ENCODE results near the gene KRTAP4-16. TPM values are rescaled to one million over a fixed set of nuclear protein-coding genes. Genes with fewer than 3 reads are reported as not detected.
"Not testable (repeated sequence)": the region's sequence is repeated elsewhere in the genome, so short reads cannot be mapped to it uniquely, and the experiment has no call there.

Gene KRTAP4-16
- total RNA-seq, 1 experiment from 2014 or later = not detected

DNA sequence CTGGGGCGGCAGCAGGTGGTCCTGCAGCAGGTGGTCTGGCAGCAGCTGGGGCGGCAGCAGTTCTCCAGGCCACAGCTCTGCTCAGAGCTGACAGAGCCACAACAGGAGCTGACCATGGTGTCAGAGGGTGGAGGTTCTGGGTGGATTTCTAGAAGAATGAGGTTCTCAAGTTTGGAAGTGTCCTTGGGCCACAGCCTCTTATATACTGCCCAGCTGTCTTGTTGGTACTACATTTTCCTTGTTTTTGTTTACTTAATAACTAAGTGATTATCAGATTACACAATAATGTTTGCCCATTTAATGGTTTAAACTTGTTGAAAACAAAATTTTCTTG, 47.6 kb upstream of the KRTAP4-16 start, which contains the start of gene KRTAP4-5:
Gene KRTAP4-5, minus strand, starts transcription at position 174 of the 334 bp plus-strand sequence. Its CDS starts 58 bp downstream, at position 116.
- H3K4me2 ChIP-seq (ENCODE audit: insufficient read depth, insufficient read length, low read length) = no peak within 1 kb of the TSS
- Mint-ChIP-seq H3K9me3 (peaks cover 0 to 2% of the 10 kb centered on the region in 2 experiments; a peak in 1 of 5 replicates), H3K36me3 (ENCODE audit: insufficient read depth in 1 of 3, low read depth in 3 of 3) (peaks cover 0 to 4% (median 2%) of the 10 kb centered on the region in 3 experiments; a peak in 3 of 7 replicates), H3K4me1 (peaks cover 2 to 13% of the 10 kb centered on the region in 2 experiments), H3K4me3 (no peak within 1 kb of the TSS), H3K27me3 (ENCODE audit: low read depth) (no peaks in the 10 kb centered on the region), H3K27ac (0 out of 7 replicates have a peak within 1 kb of the TSS, but pooled peaks of 1 of the 3 experiments have one; percentile 55)
- no CpG with 5 or more reads among the region's 2 CpGs for whole genome bisulfite sequencing (ENCODE audit: extremely low coverage, insufficient read length, low lambda C conversion rate)
- H4K20me1 ChIP-seq (ENCODE audit: control insufficient read depth, insufficient read depth, insufficient read length) = no peaks in the 10 kb centered on the region
- H2BK20ac ChIP-seq (ENCODE audit: low read depth, low read length, poor library complexity, severe bottlenecking) = no peak within 1 kb of the TSS
- H3K4me1 ChIP-seq (ENCODE audit: insufficient read depth, low read length) = no peaks in the 10 kb centered on the region
- no peaks in the 10 kb centered on the region for H3K9me3 ChIP-seq (ENCODE audit: control insufficient read depth, low read depth, low read length)
- H3K18ac ChIP-seq (ENCODE audit: insufficient read length, low read depth, low read length) = no peak within 1 kb of the TSS
- H3K79me2 ChIP-seq (ENCODE audit: insufficient read depth, low read length) = no peaks in the 10 kb centered on the region
- H3K79me1 ChIP-seq (ENCODE audit: insufficient read depth, low read depth, low read length, poor library complexity, severe bottlenecking) = no peaks in the 10 kb centered on the region
- H2AFZ ChIP-seq (ENCODE audit: low read length) = no peak within 1 kb of the TSS
- no peaks in the 10 kb centered on the region for H3K23me2 ChIP-seq (ENCODE audit: insufficient read length, low read depth, low read length, poor library complexity, severe bottlenecking)
- H3K4ac ChIP-seq (ENCODE audit: low read depth, low read length) = no peak within 1 kb of the TSS
- DNase-seq = no peak
- no peak within 1 kb of the TSS for H4K8ac ChIP-seq (replicated peaks; ENCODE audit: insufficient read length, low read depth, low read length)
- H4K5ac ChIP-seq (ENCODE audit: insufficient read length, low read depth, low read length) = no peak within 1 kb of the TSS
- H2BK120ac ChIP-seq (ENCODE audit: low read depth, low read length, poor library complexity, severe bottlenecking) = no peak within 1 kb of the TSS
- no peak within 1 kb of the TSS for H2BK12ac ChIP-seq (ENCODE audit: insufficient read length, low read depth, low read length)
- no peak within 1 kb of the TSS for H3K9ac ChIP-seq (ENCODE audit: extremely low read depth, insufficient read length, low read length)
- no peak within 1 kb of the TSS for H2BK5ac ChIP-seq (ENCODE audit: insufficient read length, low read length)
- H2AK5ac ChIP-seq (ENCODE audit: insufficient read length, low read length) = no peak within 1 kb of the TSS
- no peak within 1 kb of the TSS for H3K56ac ChIP-seq (ENCODE audit: insufficient read length, low read depth, low read length)
- no peak within 1 kb of the TSS for H3T11ph ChIP-seq (ENCODE audit: low read length)
- H3K27ac ChIP-seq (ENCODE audit: insufficient read length, low read depth, low read length) = no peak within 1 kb of the TSS
- H3K14ac ChIP-seq (ENCODE audit: insufficient read depth, low read length) = no peak within 1 kb of the TSS; the same call in 1 of the 2 replicates
- H3K23ac ChIP-seq (ENCODE audit: insufficient read length, low read depth, low read length) = no peak within 1 kb of the TSS
- no peak within 1 kb of the TSS for H4K91ac ChIP-seq (ENCODE audit: insufficient read length, low read depth, low read length)
- no peak within 1 kb of the TSS for H2BK15ac ChIP-seq (ENCODE audit: low read depth, low read length)
- H3K27me3 ChIP-seq (ENCODE audit: insufficient read depth, low read length) = no peaks in the 10 kb centered on the region
- TF ChIP-seq, protein P1, sequence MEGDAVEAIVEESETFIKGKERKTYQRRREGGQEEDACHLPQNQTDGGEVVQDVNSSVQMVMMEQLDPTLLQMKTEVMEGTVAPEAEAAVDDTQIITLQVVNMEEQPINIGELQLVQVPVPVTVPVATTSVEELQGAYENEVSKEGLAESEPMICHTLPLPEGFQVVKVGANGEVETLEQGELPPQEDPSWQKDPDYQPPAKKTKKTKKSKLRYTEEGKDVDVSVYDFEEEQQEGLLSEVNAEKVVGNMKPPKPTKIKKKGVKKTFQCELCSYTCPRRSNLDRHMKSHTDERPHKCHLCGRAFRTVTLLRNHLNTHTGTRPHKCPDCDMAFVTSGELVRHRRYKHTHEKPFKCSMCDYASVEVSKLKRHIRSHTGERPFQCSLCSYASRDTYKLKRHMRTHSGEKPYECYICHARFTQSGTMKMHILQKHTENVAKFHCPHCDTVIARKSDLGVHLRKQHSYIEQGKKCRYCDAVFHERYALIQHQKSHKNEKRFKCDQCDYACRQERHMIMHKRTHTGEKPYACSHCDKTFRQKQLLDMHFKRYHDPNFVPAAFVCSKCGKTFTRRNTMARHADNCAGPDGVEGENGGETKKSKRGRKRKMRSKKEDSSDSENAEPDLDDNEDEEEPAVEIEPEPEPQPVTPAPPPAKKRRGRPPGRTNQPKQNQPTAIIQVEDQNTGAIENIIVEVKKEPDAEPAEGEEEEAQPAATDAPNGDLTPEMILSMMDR (conservative IDR thresholded peaks at IDR 0.05) = no peak

DNA sequence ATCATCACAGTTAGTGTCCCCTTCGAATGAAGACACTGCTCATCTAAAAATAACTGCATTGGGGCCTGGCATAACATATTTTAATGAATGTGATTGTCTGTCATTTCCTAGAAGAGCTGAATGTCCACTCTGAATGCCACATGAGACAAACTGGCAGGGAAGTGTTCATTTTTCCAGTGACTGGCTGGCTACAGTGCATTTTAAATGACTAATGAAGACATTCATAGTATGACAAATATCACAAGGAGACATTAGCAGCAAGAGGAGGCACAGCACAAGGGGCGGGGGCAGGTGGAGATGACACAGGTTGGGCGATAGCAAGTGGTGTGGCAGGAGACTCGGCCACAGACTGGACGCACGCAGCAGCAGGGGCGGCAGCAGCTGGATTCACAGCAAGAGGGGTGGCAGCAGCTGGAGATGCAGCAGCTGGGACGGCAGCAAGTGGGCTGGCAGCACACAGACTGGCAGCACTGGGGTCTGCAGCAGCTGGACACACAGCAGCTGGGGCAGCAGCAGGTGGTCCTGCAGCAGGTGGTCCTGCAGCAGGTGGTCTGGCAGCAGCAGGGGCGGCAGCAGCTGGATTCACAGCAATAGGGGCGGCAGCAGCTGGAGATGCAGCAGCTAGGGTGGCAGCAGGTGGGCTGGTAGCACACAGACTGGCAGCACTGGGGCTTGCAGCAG, 47.1 kb upstream of the KRTAP4-16 start:
- not testable (repeated sequence) for H3K79me1 ChIP-seq (ENCODE audit: insufficient read depth, low read depth, low read length, poor library complexity, severe bottlenecking); H4K91ac ChIP-seq (ENCODE audit: insufficient read length, low read depth, low read length); H3K4me1 ChIP-seq (ENCODE audit: insufficient read depth, low read length); H2BK5ac ChIP-seq (ENCODE audit: insufficient read length, low read length); H3K4ac ChIP-seq (ENCODE audit: low read depth, low read length); H2BK120ac ChIP-seq (ENCODE audit: low read depth, low read length, poor library complexity, severe bottlenecking); H3K27me3 Mint-ChIP-seq (ENCODE audit: low read depth); H2BK15ac ChIP-seq (ENCODE audit: low read depth, low read length); H4K20me1 ChIP-seq (ENCODE audit: control insufficient read depth, insufficient read depth, insufficient read length); DNase-seq; H2AFZ ChIP-seq (ENCODE audit: low read length); H3K14ac ChIP-seq (ENCODE audit: insufficient read depth, low read length); H3K18ac ChIP-seq (ENCODE audit: insufficient read length, low read depth, low read length); H3K27ac ChIP-seq (ENCODE audit: insufficient read length, low read depth, low read length); H3K27me3 ChIP-seq (ENCODE audit: insufficient read depth, low read length); H3K23me2 ChIP-seq (ENCODE audit: insufficient read length, low read depth, low read length, poor library complexity, severe bottlenecking); H3K9me3 Mint-ChIP-seq; H2BK20ac ChIP-seq (ENCODE audit: low read depth, low read length, poor library complexity, severe bottlenecking); H3K27ac Mint-ChIP-seq; H4K8ac ChIP-seq (replicated peaks; ENCODE audit: insufficient read length, low read depth, low read length); H3K9me3 ChIP-seq (ENCODE audit: control insufficient read depth, low read depth, low read length); H3K4me2 ChIP-seq (ENCODE audit: insufficient read depth, insufficient read length, low read length); H3K36me3 Mint-ChIP-seq (ENCODE audit: insufficient read depth in 1 of 3, low read depth in 3 of 3); H2BK12ac ChIP-seq (ENCODE audit: insufficient read length, low read depth, low read length); H4K5ac ChIP-seq (ENCODE audit: insufficient read length, low read depth, low read length); H3K9ac ChIP-seq (ENCODE audit: extremely low read depth, insufficient read length, low read length); H3K79me2 ChIP-seq (ENCODE audit: insufficient read depth, low read length); H3K23ac ChIP-seq (ENCODE audit: insufficient read length, low read depth, low read length); H2AK5ac ChIP-seq (ENCODE audit: insufficient read length, low read length); H3T11ph ChIP-seq (ENCODE audit: low read length); H3K4me3 Mint-ChIP-seq; H3K56ac ChIP-seq (ENCODE audit: insufficient read length, low read depth, low read length)
- WGBS (ENCODE audit: extremely low coverage, insufficient read length, low lambda C conversion rate) = no CpG with 5 or more reads among the region's 10 CpGs
- H3K4me1 Mint-ChIP-seq = peaks cover 2 to 13% of the 10 kb centered on the region in 2 experiments
